Neuronal stem cell (in vitro differentiated cells): Measurements from ENCODE around the gene EGLN1.

Experiments used
- DNase-seq: peaks from one replicate; pipeline ENCODE4 v3.0.0-alpha.2; 2013; ENCODE audit warnings: low spot score
- H2AFZ ChIP-seq: one replicate; pipeline ENCODE4 v1.6.1; 2013; ENCODE audit warnings: mild to moderate bottlenecking, low read length, inconsistent platforms
- H2AK5ac ChIP-seq: 2 replicates; pipeline ENCODE4 v1.6.1; 2013; ENCODE audit warnings: low read depth, mild to moderate bottlenecking, inconsistent platforms, low read length, moderate library complexity, mixed read lengths
- H2BK120ac ChIP-seq: 2 replicates; pipeline ENCODE4 v1.6.1; 2013; ENCODE audit warnings: low read depth, mild to moderate bottlenecking, inconsistent platforms, low read length, moderate library complexity, mixed read lengths
- H2BK12ac ChIP-seq: one replicate; pipeline ENCODE4 v1.6.1; 2013; ENCODE audit warnings: low read length, inconsistent platforms
- H2BK15ac ChIP-seq: 2 replicates; pipeline ENCODE4 v1.6.1; 2013; ENCODE audit warnings: mild to moderate bottlenecking, low read length, inconsistent platforms, mixed read lengths
- H2BK5ac ChIP-seq: one replicate; pipeline ENCODE4 v1.6.1; 2013; ENCODE audit warnings: inconsistent platforms, mild to moderate bottlenecking, low read length, moderate library complexity
- H3K14ac ChIP-seq: one replicate; pipeline ENCODE4 v1.6.1; 2013; ENCODE audit warnings: low read length, inconsistent platforms
- H3K18ac ChIP-seq: 2 replicates; pipeline ENCODE4 v1.6.1; 2013; ENCODE audit warnings: low read length, inconsistent platforms
- H3K23ac ChIP-seq: 2 replicates; pipeline ENCODE4 v1.6.1; 2013; ENCODE audit warnings: low read depth, mild to moderate bottlenecking, mixed read lengths, low read length, inconsistent platforms; ENCODE audit not compliant: poor library complexity
- H3K27ac ChIP-seq: replicated peaks from 3 replicates; pipeline ENCODE4 v1.5.1; 2013; ENCODE audit warnings: low read length, inconsistent platforms
- H3K27me3 ChIP-seq, 3 experiments: 2 replicates each; pipeline ENCODE4 v1.6.1; 2013; ENCODE audit warnings: low read length in 3 of 3, mild to moderate bottlenecking in 2 of 3, inconsistent platforms in 1 of 3, low read depth in 1 of 3, mixed read lengths in 1 of 3, moderate library complexity in 1 of 3; ENCODE audit not compliant: control insufficient read depth in 3 of 3, insufficient read depth in 3 of 3
- H3K36me3 ChIP-seq, 2 donors: replicated peaks in 1 of 2; 2 replicates each; pipeline ENCODE4 v1.6.1; 2013; ENCODE audit warnings: low read length in 2 of 2; ENCODE audit not compliant: control insufficient read depth in 2 of 2, insufficient read depth in 2 of 2
- H3K4ac ChIP-seq: 2 replicates; pipeline ENCODE4 v1.6.1; 2013; ENCODE audit warnings: inconsistent platforms, mild to moderate bottlenecking, low read length, moderate library complexity
- H3K4me1 ChIP-seq, 2 donors: 1 replicate in 1 of 2; 2 replicates in 1 of 2; pipeline ENCODE4 v1.6.1; 2013; ENCODE audit warnings: low read length in 2 of 2, low read depth in 1 of 2; ENCODE audit not compliant: control insufficient read depth in 2 of 2, insufficient read depth in 1 of 2
- H3K4me2 ChIP-seq: one replicate; pipeline ENCODE4 v1.6.1; 2013; ENCODE audit warnings: mild to moderate bottlenecking, low read length, inconsistent platforms; ENCODE audit not compliant: insufficient read depth, poor library complexity, severe bottlenecking
- H3K4me3 ChIP-seq, 2 donors: 2 replicates each; pipeline ENCODE4 v1.5.1; 2013; ENCODE audit warnings: low read length in 2 of 2, mild to moderate bottlenecking in 2 of 2, inconsistent platforms in 1 of 2, moderate library complexity in 1 of 2
- H3K79me1 ChIP-seq: one replicate; pipeline ENCODE4 v1.6.1; 2013; ENCODE audit warnings: low read depth, mild to moderate bottlenecking, inconsistent platforms, low read length, moderate library complexity
- H3K9ac ChIP-seq: one replicate; pipeline ENCODE4 v1.6.1; 2013; ENCODE audit warnings: mild to moderate bottlenecking, low read depth, low read length, inconsistent platforms; ENCODE audit not compliant: poor library complexity
- H3K9me3 ChIP-seq, 2 donors: replicated peaks in 1 of 2; 2 replicates each; pipeline versions ENCODE3 to v1.6.1; 2013; ENCODE audit warnings: low read length in 2 of 2, mild to moderate bottlenecking in 2 of 2, inconsistent platforms in 1 of 2, low read depth in 1 of 2, mixed read lengths in 1 of 2, moderate library complexity in 1 of 2; ENCODE audit not compliant: control insufficient read depth in 2 of 2, insufficient read depth in 1 of 2
- H4K8ac ChIP-seq: one replicate; pipeline ENCODE4 v1.6.1; 2013; ENCODE audit warnings: low read depth, mild to moderate bottlenecking, inconsistent platforms, low read length, moderate library complexity
- H4K91ac ChIP-seq: one replicate; pipeline ENCODE4 v1.6.1; 2013; ENCODE audit warnings: low read length, low read depth, mild to moderate bottlenecking, inconsistent platforms; ENCODE audit not compliant: poor library complexity
- WGBS, 2 donors: extraction: QIAGEN DNeasy Blood & Tissue Kit; methylation state at CpG; one replicate each; pipeline ENCODE4 v1.1.7; 2013; ENCODE audit warnings: missing lambda C conversion rate in 2 of 2, mixed read lengths in 1 of 2; ENCODE audit not compliant: insufficient read length in 2 of 2, insufficient replicate concordance in 1 of 2; ENCODE audit errors: extremely low coverage in 2 of 2; 5-methylcytosine and 5-hydroxymethylcytosine counted together

Gene EGLN1

DNA sequence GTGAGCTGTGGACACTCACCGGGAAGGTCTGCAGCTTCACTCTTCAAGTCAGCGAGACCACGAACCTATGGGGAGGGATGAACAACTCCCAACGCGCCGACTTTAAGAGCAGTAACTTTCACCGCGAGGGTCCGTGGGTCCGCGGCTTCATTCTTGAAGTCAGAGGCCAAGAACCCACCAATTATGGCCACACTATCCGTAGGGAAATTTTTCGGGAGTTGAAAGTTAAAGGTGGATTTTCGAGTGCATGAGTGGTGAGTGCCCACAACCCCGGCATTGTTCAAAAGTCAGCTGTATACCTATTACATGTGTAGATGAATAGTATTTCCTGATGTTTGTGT is 104.1 kb downstream of the EGLN1 start:
- no peak overlapping the region for H3K4ac ChIP-seq
- no peak overlapping the region for H3K9ac ChIP-seq
- H3K4me1 ChIP-seq, result no peaks in the 10 kb centered on the region
- no peaks in the 10 kb centered on the region for H3K27me3 ChIP-seq
- H3K18ac ChIP-seq, result no peak overlapping the region
- H2BK5ac ChIP-seq, result no peak overlapping the region
- no peak overlapping the region for H3K4me2 ChIP-seq
- H2BK15ac ChIP-seq, result no peak overlapping the region
- no peak overlapping the region for H2BK120ac ChIP-seq
- no peaks in the 10 kb centered on the region for H3K36me3 ChIP-seq
- H3K27ac ChIP-seq, result no peak overlapping the region
- H3K79me1 ChIP-seq, result no peaks in the 10 kb centered on the region
- no CpG with 5 or more reads among the region's 15 CpGs for WGBS, 2 donors
- DNase-seq, result no peak
- H3K14ac ChIP-seq, result no peak overlapping the region
- no peak overlapping the region for H3K23ac ChIP-seq
- H4K8ac ChIP-seq, result no peak overlapping the region
- no peak overlapping the region for H2BK12ac ChIP-seq
- H2AFZ ChIP-seq, result no peak overlapping the region
- no peak overlapping the region for H3K4me3 ChIP-seq
- no peaks in the 10 kb centered on the region for H3K9me3 ChIP-seq
- no peak overlapping the region for H4K91ac ChIP-seq
- H2AK5ac ChIP-seq, result no peak overlapping the region

DNA sequence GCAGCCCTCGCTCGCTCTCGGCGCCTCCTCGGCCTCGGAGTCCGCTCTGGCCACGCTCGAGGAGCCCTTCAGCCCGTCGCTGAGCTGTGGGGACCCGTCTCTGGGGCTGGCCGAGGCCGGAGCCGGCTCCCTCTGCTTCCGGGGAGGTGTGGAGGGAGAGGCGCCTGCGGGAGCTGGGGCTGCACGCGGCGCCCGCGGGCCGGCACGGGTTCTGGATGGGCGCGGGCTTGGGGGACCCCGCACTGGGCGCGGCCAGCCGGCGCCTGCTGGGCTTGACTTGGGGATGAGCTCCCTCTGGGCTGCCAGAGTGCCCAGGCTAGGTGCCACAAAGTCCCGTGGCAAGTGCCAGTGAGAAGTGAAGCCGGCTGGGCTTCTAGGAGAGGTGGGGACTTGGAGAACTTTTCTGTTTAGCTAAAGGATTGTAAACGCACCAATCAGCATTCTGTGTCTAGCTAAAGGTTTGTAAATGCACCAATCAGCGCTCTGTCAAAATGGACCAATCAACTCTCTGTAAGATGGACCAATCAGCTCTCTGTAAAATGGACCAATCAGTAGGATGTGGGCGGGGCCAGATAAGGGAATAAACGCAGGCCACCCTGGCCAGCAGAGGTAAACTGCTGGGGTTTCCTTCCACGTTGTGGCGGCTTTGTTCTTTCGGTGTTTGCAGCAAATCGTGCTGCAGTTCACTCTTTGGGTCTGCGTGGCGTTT is 104.6 kb downstream of the EGLN1 start:
- H3K36me3 ChIP-seq, result no peaks in the 10 kb centered on the region
- H3K4ac ChIP-seq, result no peak overlapping the region
- no peak overlapping the region for H3K4me2 ChIP-seq
- H2BK120ac ChIP-seq, result no peak overlapping the region
- no peak overlapping the region for H3K14ac ChIP-seq
- no peaks in the 10 kb centered on the region for H3K4me1 ChIP-seq
- no peak overlapping the region for H2AK5ac ChIP-seq
- no peaks in the 10 kb centered on the region for H3K9me3 ChIP-seq
- no peak overlapping the region for H3K4me3 ChIP-seq
- no peaks in the 10 kb centered on the region for H3K79me1 ChIP-seq
- no peak for DNase-seq
- no CpG with 5 or more reads among the region's 44 CpGs for WGBS, 2 donors
- no peak overlapping the region for H3K27ac ChIP-seq
- H3K27me3 ChIP-seq, result no peaks in the 10 kb centered on the region
- H4K91ac ChIP-seq, result no peak overlapping the region
- no peak overlapping the region for H2BK15ac ChIP-seq
- no peak overlapping the region for H4K8ac ChIP-seq
- H2BK5ac ChIP-seq, result no peak overlapping the region
- no peak overlapping the region for H3K9ac ChIP-seq
- no peak overlapping the region for H2AFZ ChIP-seq
- no peak overlapping the region for H3K18ac ChIP-seq
- H2BK12ac ChIP-seq, result no peak overlapping the region
- H3K23ac ChIP-seq, result no peak overlapping the region

DNA sequence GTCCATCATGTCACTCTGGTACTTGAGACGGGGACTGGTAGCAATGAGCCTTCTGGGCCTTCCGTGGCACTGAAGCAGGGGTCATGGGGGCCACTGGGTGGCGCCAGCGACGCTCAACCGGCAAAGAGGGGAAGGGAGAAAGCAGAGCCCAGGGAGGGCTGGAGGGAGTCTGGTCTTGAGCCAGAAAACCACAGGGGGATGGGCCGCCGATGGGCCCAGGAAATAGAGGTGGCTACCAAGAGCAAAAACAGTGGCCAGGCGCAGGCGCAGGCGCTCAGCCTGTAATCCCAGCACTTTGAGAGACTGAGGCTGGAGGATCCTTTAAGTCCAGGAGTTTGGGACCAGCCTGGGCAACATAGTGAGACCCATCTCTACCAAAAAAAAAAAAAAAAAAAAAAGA is 106.2 kb downstream of the EGLN1 start:
- H2BK5ac ChIP-seq, result no peak overlapping the region
- no peak overlapping the region for H2BK12ac ChIP-seq
- H2BK120ac ChIP-seq, result no peak overlapping the region
- no peak overlapping the region for H2BK15ac ChIP-seq
- H3K23ac ChIP-seq, result no peak overlapping the region
- no peaks in the 10 kb centered on the region for H3K36me3 ChIP-seq
- no peak overlapping the region for H2AK5ac ChIP-seq
- no CpG with 5 or more reads among the region's 11 CpGs for WGBS, 2 donors
- no peak overlapping the region for H3K14ac ChIP-seq
- no peak overlapping the region for H3K4ac ChIP-seq
- no peak overlapping the region for H3K4me2 ChIP-seq
- no peaks in the 10 kb centered on the region for H3K9me3 ChIP-seq
- no peak overlapping the region for H4K8ac ChIP-seq
- no peaks in the 10 kb centered on the region for H3K79me1 ChIP-seq
- H3K4me3 ChIP-seq, result no peak overlapping the region
- H3K4me1 ChIP-seq, result no peaks in the 10 kb centered on the region
- DNase-seq, result peak; percentile 12
- H3K27ac ChIP-seq, result no peak overlapping the region
- no peaks in the 10 kb centered on the region for H3K27me3 ChIP-seq
- no peak overlapping the region for H3K18ac ChIP-seq
- H3K9ac ChIP-seq, result no peak overlapping the region
- H2AFZ ChIP-seq, result no peak overlapping the region
- no peak overlapping the region for H4K91ac ChIP-seq
